Measurements from ENCODE around the gene ADRA2B. TPM values are rescaled to one million over a fixed set of nuclear protein-coding genes. Genes with fewer than 3 reads are reported as not detected.
A peak's percentile ranks its signal among the peaks of the same experiment; 100 is the strongest.

ADRA2B gene
- total RNA-seq, 1 experiment from 2014 or later = 0.47 TPM

DNA sequence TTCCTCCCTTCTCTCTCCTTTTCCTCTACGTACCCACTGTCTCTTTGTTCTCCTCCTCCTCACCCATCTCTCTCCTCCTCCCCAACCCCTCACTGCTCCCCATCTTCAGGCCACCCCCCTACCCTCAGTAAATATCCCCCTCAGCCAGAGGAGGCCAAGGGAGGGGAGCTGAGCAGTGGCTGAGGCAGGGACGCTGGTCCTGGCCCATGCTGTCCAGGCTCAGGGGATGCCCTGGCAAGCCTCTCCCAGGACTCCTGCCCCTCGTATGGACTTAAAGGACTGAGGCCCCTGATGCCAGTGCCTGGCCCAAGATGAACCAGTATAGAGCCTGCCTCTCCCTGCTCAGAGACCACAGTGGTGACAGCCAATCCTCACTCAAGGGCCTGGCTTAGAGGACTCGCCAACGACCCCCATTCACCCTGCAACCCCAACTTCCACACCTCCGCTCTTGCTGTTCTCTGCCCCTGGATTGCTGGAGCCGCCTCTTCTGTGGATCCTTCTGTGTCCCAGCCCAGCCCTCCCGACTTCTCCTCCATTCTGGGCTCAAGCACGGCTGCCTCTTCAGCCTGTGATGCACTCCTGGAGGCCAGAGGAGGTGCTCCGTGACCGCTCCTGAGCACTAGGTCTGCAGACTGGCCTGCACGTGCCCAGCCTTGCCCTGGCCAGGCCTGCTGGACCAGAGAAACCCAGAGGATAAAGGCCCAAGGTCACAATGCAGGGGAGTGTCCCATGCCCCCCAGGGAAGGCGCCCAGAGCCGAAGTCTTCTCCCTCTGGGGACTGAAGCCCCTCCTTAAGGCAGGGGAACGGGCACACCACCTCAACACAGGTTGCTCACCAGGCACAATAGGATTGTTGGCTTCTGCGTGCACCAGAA lies 38.4 kb upstream of the ADRA2B start:
- Histone ChIP-seq H4K20me1 (ENCODE audit: insufficient read depth) (no peaks in the 10 kb centered on the region), H3K27me3 (ENCODE audit: insufficient read depth, low read length) (no peaks in the 10 kb centered on the region), H3K36me3 (ENCODE audit: control insufficient read depth in 1 of 2, insufficient read depth in 2 of 2, low read length in 2 of 2) (no peaks in the 10 kb centered on the region), H3K9ac (ENCODE audit: low read length) (no peak overlapping the region), H2AFZ (ENCODE audit: low read depth, low read length, poor library complexity, severe bottlenecking) (no peak overlapping the region), H3K4me3 (replicated peaks in 1 of 2; ENCODE audit: low read depth in 1 of 2, low read length in 2 of 2) (no peak overlapping the region), H3K9me2 (ENCODE audit: insufficient read depth) (no peaks in the 10 kb centered on the region), H3K79me2 (ENCODE audit: insufficient read depth, low read length) (no peaks in the 10 kb centered on the region), H3K9me3 (ENCODE audit: control insufficient read depth in 1 of 2, insufficient read depth in 1 of 2, low read depth in 1 of 2, low read length in 2 of 2) (no peaks in the 10 kb centered on the region), H3K4me1 (ENCODE audit: control insufficient read depth in 1 of 2, insufficient read depth in 2 of 2, low read length in 2 of 2) (no peaks in the 10 kb centered on the region), H3K4me2 (ENCODE audit: low read length) (no peak overlapping the region), H3K27ac (ENCODE audit: low read depth, low read length) (no peak overlapping the region)
- 0 out of 2 replicates have a peak, but pooled peaks have one; percentile 6 for ATAC-seq
- TF ChIP-seq EZH2 (IDR thresholded peaks at IDR 0.05) (no peak), SRF (IDR thresholded peaks at IDR 0.05; ENCODE audit: low read depth) (no peak)
- POLR2A ChIA-PET = no interaction called here
- intact Hi-C loops (cut with micrococcal nuclease) = no loop called here
- BruUV-seq (replicated peaks) = no TSS peak
- CTCF ChIA-PET = interaction anchor here (0.6 kb wide), 1 partner anchor 12 kb away, joined by 3 read pairs; no protein-coding TSS in a partner anchor
- RAD21 ChIA-PET (ENCODE audit: low non-redundant PET in 1 of 2, low total read pairs in 2 of 2, uncharacterized antibody in 2 of 2, unreplicated experiment in 2 of 2) = no interaction called here
- DNase-seq (ENCODE audit: low read depth, low spot score) = no peak

DNA sequence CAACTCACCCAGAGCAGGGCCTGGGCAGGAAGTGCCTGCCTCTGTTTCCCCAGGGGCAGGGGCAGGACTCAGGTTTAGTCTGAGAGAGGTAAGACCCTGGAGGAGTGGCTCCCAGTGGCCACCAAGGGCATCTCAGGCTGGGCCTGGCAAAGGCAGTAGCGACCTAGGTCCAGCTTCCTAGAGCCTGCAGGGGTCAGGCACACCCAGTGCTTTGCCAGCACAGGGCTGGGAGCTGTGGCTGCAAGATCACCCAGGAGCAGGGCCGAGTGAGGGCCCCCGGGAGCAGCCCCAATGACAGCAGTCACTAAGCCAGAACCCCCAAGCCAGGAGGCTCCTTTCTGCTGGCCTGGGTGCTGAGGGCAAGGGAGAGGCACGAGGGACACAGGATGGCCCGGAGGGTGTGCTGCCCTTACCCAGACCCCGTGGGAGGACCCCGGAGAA lies 37.6 kb upstream of the ADRA2B start:
- no TSS peak for BruUV-seq (replicated peaks)
- ATAC-seq (no peak), DNase-seq (ENCODE audit: low read depth, low spot score) (no peak)
- no peaks in the 10 kb centered on the region for H3K27me3 ChIP-seq (ENCODE audit: insufficient read depth, low read length)
- H3K4me1 ChIP-seq (ENCODE audit: control insufficient read depth in 1 of 2, insufficient read depth in 2 of 2, low read length in 2 of 2) = peaks cover 0 to 4% of the 10 kb centered on the region in 2 experiments; a peak in 3 of 4 replicates
- no peak overlapping the region for H3K4me2 ChIP-seq (ENCODE audit: low read length)
- no peaks in the 10 kb centered on the region for H3K79me2 ChIP-seq (ENCODE audit: insufficient read depth, low read length)
- CTCF ChIA-PET = no interaction called here
- RAD21 ChIA-PET (ENCODE audit: low non-redundant PET in 1 of 2, low total read pairs in 2 of 2, uncharacterized antibody in 2 of 2, unreplicated experiment in 2 of 2) = no interaction called here
- intact Hi-C loops (cut with micrococcal nuclease) = no loop called here
- H3K9ac ChIP-seq (ENCODE audit: low read length) = no peak overlapping the region
- no peaks in the 10 kb centered on the region for H3K9me2 ChIP-seq (ENCODE audit: insufficient read depth)
- TF ChIP-seq, protein P1, sequence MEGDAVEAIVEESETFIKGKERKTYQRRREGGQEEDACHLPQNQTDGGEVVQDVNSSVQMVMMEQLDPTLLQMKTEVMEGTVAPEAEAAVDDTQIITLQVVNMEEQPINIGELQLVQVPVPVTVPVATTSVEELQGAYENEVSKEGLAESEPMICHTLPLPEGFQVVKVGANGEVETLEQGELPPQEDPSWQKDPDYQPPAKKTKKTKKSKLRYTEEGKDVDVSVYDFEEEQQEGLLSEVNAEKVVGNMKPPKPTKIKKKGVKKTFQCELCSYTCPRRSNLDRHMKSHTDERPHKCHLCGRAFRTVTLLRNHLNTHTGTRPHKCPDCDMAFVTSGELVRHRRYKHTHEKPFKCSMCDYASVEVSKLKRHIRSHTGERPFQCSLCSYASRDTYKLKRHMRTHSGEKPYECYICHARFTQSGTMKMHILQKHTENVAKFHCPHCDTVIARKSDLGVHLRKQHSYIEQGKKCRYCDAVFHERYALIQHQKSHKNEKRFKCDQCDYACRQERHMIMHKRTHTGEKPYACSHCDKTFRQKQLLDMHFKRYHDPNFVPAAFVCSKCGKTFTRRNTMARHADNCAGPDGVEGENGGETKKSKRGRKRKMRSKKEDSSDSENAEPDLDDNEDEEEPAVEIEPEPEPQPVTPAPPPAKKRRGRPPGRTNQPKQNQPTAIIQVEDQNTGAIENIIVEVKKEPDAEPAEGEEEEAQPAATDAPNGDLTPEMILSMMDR (IDR thresholded peaks at IDR 0.05 in 2 of 3, conservative IDR thresholded peaks at IDR 0.05 in 1 of 3; ENCODE audit: borderline replicate concordance in 1 of 3, insufficient read depth in 1 of 3, low read depth in 2 of 3, low read length in 2 of 3) = peak in 2 of 3 experiments; percentile 6 to 28; a peak in 1 of 6 replicates
- no peak for TF ChIP-seq SIN3A (IDR thresholded peaks at IDR 0.05; ENCODE audit: low read depth)
- no peak for TF ChIP-seq ATF3 (IDR thresholded peaks at IDR 0.05)
- no peak for TF ChIP-seq JUND (IDR thresholded peaks at IDR 0.05)
- TF ChIP-seq POLR2A (IDR thresholded peaks at IDR 0.05; ENCODE audit: borderline replicate concordance, extremely low read depth, insufficient read depth, insufficient read length) = no peak
- no peaks in the 10 kb centered on the region for H3K9me3 ChIP-seq (ENCODE audit: control insufficient read depth in 1 of 2, insufficient read depth in 1 of 2, low read depth in 1 of 2, low read length in 2 of 2)
- H4K20me1 ChIP-seq (ENCODE audit: insufficient read depth) = no peaks in the 10 kb centered on the region
- H3K27ac ChIP-seq (ENCODE audit: low read depth, low read length) = no peak overlapping the region
- POLR2A ChIA-PET = no interaction called here
- no peak overlapping the region for H3K4me3 ChIP-seq (replicated peaks in 1 of 2; ENCODE audit: low read depth in 1 of 2, low read length in 2 of 2)
- H3K36me3 ChIP-seq (ENCODE audit: control insufficient read depth in 1 of 2, insufficient read depth in 2 of 2, low read length in 2 of 2) = no peaks in the 10 kb centered on the region
- no peak overlapping the region for H2AFZ ChIP-seq (ENCODE audit: low read depth, low read length, poor library complexity, severe bottlenecking)

Measured in HCT116 (cell line).